Nephron progenitor cell (in vitro differentiated cells): ENCODE results near the gene AOPEP.

Experiments
- DNase-seq: peaks from one replicate; pipeline ENCODE4 v3.0.0; 2021
- H3K27ac Mint-ChIP-seq: 2 replicates; pipeline ENCODE4 v1.8.0; 2021; ENCODE audit warnings: mild to moderate bottlenecking, moderate library complexity, mixed read lengths
- H3K27me3 Mint-ChIP-seq: 2 replicates; pipeline ENCODE4 v1.8.0; 2021; ENCODE audit warnings: mild to moderate bottlenecking, low read depth, mixed read lengths; ENCODE audit not compliant: poor library complexity
- H3K36me3 Mint-ChIP-seq: 2 replicates; pipeline ENCODE4 v1.8.0; 2021; ENCODE audit warnings: low read depth, mixed read lengths
- H3K4me1 Mint-ChIP-seq: 2 replicates; pipeline ENCODE4 v1.8.0; 2021; ENCODE audit warnings: mixed read lengths
- H3K4me3 Mint-ChIP-seq: 2 replicates; pipeline ENCODE4 v1.8.0; 2021; ENCODE audit warnings: mild to moderate bottlenecking, moderate library complexity, mixed read lengths
- H3K9me3 Mint-ChIP-seq: 2 replicates; pipeline ENCODE4 v1.8.0; 2021; ENCODE audit warnings: mild to moderate bottlenecking, moderate library complexity, mixed read lengths
- TF ChIP-seq, protein P1 (sequence below): fragments of 200-600 bp; sonication (generic); IDR thresholded peaks from 2 replicates; pipeline ENCODE4 v1.5.0; 2021; ENCODE audit warnings: antibody characterized with exemption

Gene AOPEP

GRCh38 chr9:95078939-95079338 lies 352.4 kb downstream of the AOPEP start:
- no peak overlapping the region for H3K27ac Mint-ChIP-seq
- H3K4me3 Mint-ChIP-seq: no peak overlapping the region
- no peaks in the 10 kb centered on the region for H3K9me3 Mint-ChIP-seq
- H3K4me1 Mint-ChIP-seq: peaks cover 52% of the 10 kb centered on the region
- DNase-seq: no peak
- no peaks in the 10 kb centered on the region for H3K27me3 Mint-ChIP-seq
- TF ChIP-seq, protein P1, sequence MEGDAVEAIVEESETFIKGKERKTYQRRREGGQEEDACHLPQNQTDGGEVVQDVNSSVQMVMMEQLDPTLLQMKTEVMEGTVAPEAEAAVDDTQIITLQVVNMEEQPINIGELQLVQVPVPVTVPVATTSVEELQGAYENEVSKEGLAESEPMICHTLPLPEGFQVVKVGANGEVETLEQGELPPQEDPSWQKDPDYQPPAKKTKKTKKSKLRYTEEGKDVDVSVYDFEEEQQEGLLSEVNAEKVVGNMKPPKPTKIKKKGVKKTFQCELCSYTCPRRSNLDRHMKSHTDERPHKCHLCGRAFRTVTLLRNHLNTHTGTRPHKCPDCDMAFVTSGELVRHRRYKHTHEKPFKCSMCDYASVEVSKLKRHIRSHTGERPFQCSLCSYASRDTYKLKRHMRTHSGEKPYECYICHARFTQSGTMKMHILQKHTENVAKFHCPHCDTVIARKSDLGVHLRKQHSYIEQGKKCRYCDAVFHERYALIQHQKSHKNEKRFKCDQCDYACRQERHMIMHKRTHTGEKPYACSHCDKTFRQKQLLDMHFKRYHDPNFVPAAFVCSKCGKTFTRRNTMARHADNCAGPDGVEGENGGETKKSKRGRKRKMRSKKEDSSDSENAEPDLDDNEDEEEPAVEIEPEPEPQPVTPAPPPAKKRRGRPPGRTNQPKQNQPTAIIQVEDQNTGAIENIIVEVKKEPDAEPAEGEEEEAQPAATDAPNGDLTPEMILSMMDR: no peak
- H3K36me3 Mint-ChIP-seq: peaks cover 37% of the 10 kb centered on the region

GRCh38 chr9:95079461-95079860 lies 353.0 kb downstream of the AOPEP start:
- H3K4me1 Mint-ChIP-seq: peaks cover 51% of the 10 kb centered on the region
- TF ChIP-seq, protein P1: no peak
- no peak for DNase-seq
- H3K4me3 Mint-ChIP-seq: no peak overlapping the region
- no peaks in the 10 kb centered on the region for H3K27me3 Mint-ChIP-seq
- no peaks in the 10 kb centered on the region for H3K9me3 Mint-ChIP-seq
- peaks cover 38% of the 10 kb centered on the region for H3K36me3 Mint-ChIP-seq
- H3K27ac Mint-ChIP-seq: no peak overlapping the region

- peaks cover 48% of the 10 kb centered on the region for H3K36me3 Mint-ChIP-seq
- peaks cover 48% of the 10 kb centered on the region for H3K4me1 Mint-ChIP-seq
- H3K27ac Mint-ChIP-seq: peak overlapping the region; percentile 94
- H3K4me3 Mint-ChIP-seq: no peak overlapping the region
- H3K9me3 Mint-ChIP-seq: no peaks in the 10 kb centered on the region
- no peak for DNase-seq
- TF ChIP-seq, protein P1: no peak
- no peaks in the 10 kb centered on the region for H3K27me3 Mint-ChIP-seq
These were observed 354.6 kb downstream of the AOPEP start for GRCh38 chr9:95080961-95081647.

DNA sequence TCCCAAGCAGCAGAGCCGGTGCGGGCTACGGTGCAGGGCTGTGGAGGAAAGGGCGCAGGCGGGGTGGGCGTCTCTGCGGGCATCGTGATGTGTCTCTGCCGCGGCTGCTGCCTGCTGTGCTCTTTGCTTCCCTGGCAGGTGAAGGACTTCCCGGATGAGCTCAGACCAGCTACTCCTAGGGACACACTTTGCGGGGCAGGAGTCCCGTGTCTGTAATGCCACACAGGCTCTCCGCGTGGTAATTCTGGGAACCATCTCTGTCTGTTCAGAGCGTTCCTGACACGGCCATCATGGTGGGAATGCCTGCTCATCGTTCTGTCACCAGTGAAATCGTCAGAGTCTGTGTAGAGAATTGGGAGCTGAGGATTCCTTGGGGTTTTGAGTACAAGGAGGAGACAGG lies 355.5 kb downstream of the AOPEP start:
- TF ChIP-seq, protein P1: no peak
- Mint-ChIP-seq H3K9me3 (no peaks in the 10 kb centered on the region), H3K27me3 (no peaks in the 10 kb centered on the region), H3K27ac (no peak overlapping the region), H3K4me3 (no peak overlapping the region), H3K36me3 (peaks cover 54% of the 10 kb centered on the region), H3K4me1 (peaks cover 47% of the 10 kb centered on the region)
- DNase-seq: no peak

DNA sequence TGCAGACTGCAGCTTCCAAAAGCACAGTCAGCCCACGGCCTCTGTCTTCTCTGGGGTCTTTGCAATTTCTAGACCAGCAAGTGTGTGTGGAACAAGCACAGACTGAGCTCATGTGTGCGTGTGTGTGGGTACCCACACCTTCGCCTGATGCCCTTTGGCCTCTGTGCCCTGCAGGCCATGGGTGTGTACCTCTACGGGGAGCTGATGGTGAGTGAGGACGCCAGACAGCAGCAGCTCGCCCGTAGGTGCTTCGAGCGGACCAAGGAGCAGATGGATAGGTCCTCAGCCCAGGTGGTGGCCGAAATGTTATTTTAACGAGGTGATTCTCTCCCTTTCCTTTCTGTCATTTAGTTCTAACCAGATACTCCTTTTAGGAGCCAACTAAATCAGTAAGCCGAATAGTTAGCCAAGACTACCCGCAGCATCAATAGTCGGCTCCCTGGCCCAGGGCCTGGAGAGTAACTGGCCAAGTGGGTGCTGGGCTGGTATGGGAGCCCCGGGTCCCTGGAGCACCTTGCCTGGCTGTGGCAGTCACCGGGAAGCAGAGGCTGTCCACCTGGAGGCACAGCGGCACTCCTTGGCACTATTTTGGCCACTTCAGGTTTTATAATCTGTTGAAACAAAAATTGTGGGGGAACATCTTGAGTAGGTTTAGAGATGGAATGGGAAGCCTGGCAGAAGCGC lies 356.0 kb downstream of the AOPEP start:
- no peaks in the 10 kb centered on the region for H3K9me3 Mint-ChIP-seq
- H3K36me3 Mint-ChIP-seq: peaks cover 56% of the 10 kb centered on the region
- DNase-seq: no peak
- H3K27me3 Mint-ChIP-seq: no peaks in the 10 kb centered on the region
- H3K27ac Mint-ChIP-seq: peak overlapping the region; percentile 64
- TF ChIP-seq, protein P1: no peak
- no peak overlapping the region for H3K4me3 Mint-ChIP-seq
- H3K4me1 Mint-ChIP-seq: peaks cover 42% of the 10 kb centered on the region
